K562 (cell line): ENCODE results near the gene CLDN15. TPM values are rescaled to one million over a fixed set of nuclear protein-coding genes. Genes with fewer than 3 reads are reported as not detected.

ENCODE experiments used
- ATAC-seq: fragments of 200-7000 bp; cut with Tn5 transposase; 3 replicates; pipeline ENCODE4 v1.9.1; 2020; ENCODE audit warnings: moderate library complexity
- BruUV-seq: library from RNA; stranded (reverse); fragments of 400-500 nt; replicated peaks from 2 replicates; lab custom pipeline; 2021; lab: Mats Ljungman, UMichigan
- CTCF ChIA-PET: fragments of 300-600 bp; formaldehyde crosslinking; extraction: SDS; loops from one replicate; lab custom pipeline; 2021; ENCODE audit warnings: low intra/inter-chr PET ratio; lab: Yijun Ruan, JAX
- POLR2A ChIA-PET: fragments of 300-600, 350-650 bp; sonication (Branson Sonifier 250); formaldehyde crosslinking; extraction: SDS; loops from one replicate; lab custom pipeline; 2021; ENCODE audit warnings: antibody characterized with exemption, inconsistent platforms; lab: Yijun Ruan, JAX
- DNase-seq, 4 experiments: peaks; one replicate each; pipeline versions ENCODE4 v3.0.0 to v3.0.0-alpha.2; 2011 to 2018; ENCODE audit warnings: low spot score in 3 of 4, mixed read lengths in 3 of 4; ENCODE audit errors: extremely low read depth in 1 of 4
- FAIRE-seq: peaks from 2 replicates; lab custom pipeline; 2011; peaks lifted over from hg19 to GRCh38; lab: Jason Lieb, UNC
- H2AFZ ChIP-seq: 2 replicates; pipeline ENCODE4 v1.6.0; 2011; ENCODE audit warnings: low read depth, low read length, control low read depth, inconsistent platforms
- H3K27ac ChIP-seq: fragments of 200-600 bp; 3 replicates; pipeline ENCODE4 v1.8.0; 2011; ENCODE audit warnings: low read depth, mild to moderate bottlenecking, control low read depth, inconsistent platforms, low read length, moderate library complexity, mixed read lengths; ENCODE audit errors: extremely low read depth
- H3K27me3 ChIP-seq, 2 experiments: fragments of 300-600 bp in 1 of 2; 2 replicates in 1 of 2; 3 replicates in 1 of 2; pipeline versions ENCODE4 v1.6.0 to v1.8.0; 2011; ENCODE audit warnings: inconsistent platforms in 2 of 2, low read length in 2 of 2, mild to moderate bottlenecking in 1 of 2, mixed read lengths in 1 of 2, moderate library complexity in 1 of 2; ENCODE audit not compliant: control insufficient read depth in 2 of 2, insufficient read depth in 2 of 2
- H3K36me3 ChIP-seq: fragments of 300-600 bp; 3 replicates; pipeline ENCODE4 v1.8.0; 2011; ENCODE audit warnings: mild to moderate bottlenecking, low read length, inconsistent platforms; ENCODE audit not compliant: control insufficient read depth, insufficient read depth
- H3K4me1 ChIP-seq, 2 experiments: fragments of 200-600 bp in 1 of 2; replicated peaks in 1 of 2; 2 replicates in 1 of 2; 3 replicates in 1 of 2; pipeline versions ENCODE4 v1.5.1 to v1.8.0; 2011; ENCODE audit warnings: inconsistent platforms in 2 of 2, low read length in 2 of 2, mild to moderate bottlenecking in 1 of 2, mixed read lengths in 1 of 2, moderate library complexity in 1 of 2; ENCODE audit not compliant: control insufficient read depth in 2 of 2, insufficient read depth in 2 of 2
- H3K4me2 ChIP-seq: 2 replicates; pipeline ENCODE4 v1.6.1; 2011; ENCODE audit warnings: low read length, control low read depth, inconsistent platforms, mixed read lengths; ENCODE audit not compliant: insufficient read depth
- H3K4me3 ChIP-seq: fragments of 200-600 bp; sonication (generic), shearing (Covaris generic); 2 replicates; pipeline ENCODE4 v1.5.1; 2016; ENCODE audit warnings: control low read depth, inconsistent platforms
- H3K79me2 ChIP-seq: fragments of 200-600 bp; 3 replicates; pipeline ENCODE4 v1.8.0; 2011; ENCODE audit warnings: low read length, inconsistent platforms; ENCODE audit not compliant: control insufficient read depth, insufficient read depth
- H3K9ac ChIP-seq, 2 experiments: 2 replicates each; pipeline versions ENCODE4 v1.6.0 to v1.6.1; 2011; ENCODE audit warnings: low read depth in 2 of 2, low read length in 2 of 2, control low read depth in 1 of 2, inconsistent platforms in 1 of 2, mild to moderate bottlenecking in 1 of 2, mixed read lengths in 1 of 2; ENCODE audit not compliant: insufficient read depth in 1 of 2
- H3K9me1 ChIP-seq: one replicate; pipeline ENCODE4 v1.6.0; 2011; ENCODE audit warnings: inconsistent platforms, mild to moderate bottlenecking, low read length, moderate library complexity; ENCODE audit not compliant: control insufficient read depth, insufficient read depth
- H3K9me3 ChIP-seq: replicated peaks from 2 replicates; pipeline ENCODE4 v1.5.1; 2011; ENCODE audit warnings: low read depth, low read length, inconsistent platforms; ENCODE audit not compliant: control insufficient read depth, insufficient read depth
- H4K20me1 ChIP-seq: replicated peaks from 2 replicates; pipeline ENCODE4 v1.6.1; 2011; ENCODE audit warnings: low read length, inconsistent platforms, mixed read lengths; ENCODE audit not compliant: control insufficient read depth, insufficient read depth
- NCOA2 ChIP-seq, 2 experiments: fragments of 450-650 bp; IDR thresholded peaks; 2 replicates each; pipeline ENCODE4 v1.6.1; 2018; ENCODE audit warnings: mild to moderate bottlenecking in 2 of 2, moderate library complexity in 1 of 2; ENCODE audit not compliant: partially characterized antibody in 2 of 2
- NFYB ChIP-seq: IDR thresholded peaks from 2 replicates; pipeline ENCODE4 v1.6.1; 2011; ENCODE audit warnings: mild to moderate bottlenecking, moderate library complexity; ENCODE audit not compliant: insufficient read length; ENCODE audit errors: extremely low read depth
- WHSC1 ChIP-seq: IDR thresholded peaks from one replicate; pipeline ENCODE4 v1.6.1; 2012; ENCODE audit warnings: low read length, control low read depth, inconsistent platforms
- ZC3H4 ChIP-seq: sonication (generic); formaldehyde crosslinking; IDR thresholded peaks from 2 replicates; pipeline ENCODE4 v1.9.0; 2021; ENCODE audit warnings: missing genetic modification reagents, borderline replicate concordance
- ZNF175 ChIP-seq: fragments of 200-800 bp; sonication (Bioruptor generic); IDR thresholded peaks from 2 replicates; pipeline ENCODE4 v1.6.1; 2016; ENCODE audit warnings: low read depth, mild to moderate bottlenecking, missing genetic modification characterization, missing compliant biosample characterization
- WGBS: fragments of 100-300 bp; shearing (Covaris generic); methylation state at CpG from one replicate; pipeline ENCODE4 v1.1.6; 2016; ENCODE audit warnings: low coverage, mixed read lengths; ENCODE audit not compliant: insufficient coverage; ENCODE audit errors: missing lambda C conversion rate; 5-methylcytosine and 5-hydroxymethylcytosine counted together
- in situ Hi-C: fragments of 300-500 bp; cut with MboI; formaldehyde crosslinking; loops from 4 replicates; pipeline ENCODE4 v1.15.0; 2018; ENCODE audit warnings: inconsistent platforms, mixed read lengths
- intact Hi-C: fragments of 100-400 bp; cut with micrococcal nuclease; formaldehyde crosslinking; loops from 2 replicates; pipeline ENCODE4 v1.14.2; 2022
- polyA plus RNA-seq, 8 experiments: library from polyadenylated mRNA; depleted of rRNA in 4 of 8; stranded (reverse) in 5 of 8; unstranded in 3 of 8; fragments of >200 nt; fragmentation: Nextera tagmentation in 2 of 8; fragmentation: Illumina TruSeq in 1 of 8; extraction: Ambion mirVana in 2 of 8; extraction: Trizol in 1 of 8; gene quantifications; 2 replicates each; pipeline versions ENCODE4 v1.2.1 to v1.2.3, GENCODE V29; 2011 to 2014; ENCODE audit warnings: inconsistent platforms in 1 of 8, missing spikeins in 1 of 8
- total RNA-seq, 7 experiments: library from RNA; depleted of rRNA in 6 of 7; stranded (reverse); fragments of >200 nt in 6 of 7; fragmentation: Illumina TruSeq in 2 of 7; extraction: Trizol in 2 of 7; gene quantifications; 2 replicates each; pipeline versions ENCODE4 v1.2.1 to v1.2.3, GENCODE V29; 2011 to 2021; ENCODE audit warnings: low replicate concordance in 1 of 7
- TF ChIP-seq, protein P1 (sequence below): fragments of 450-650 bp; conservative IDR thresholded peaks from 2 replicates; pipeline ENCODE4 v1.6.1; 2016; ENCODE audit warnings: missing genetic modification characterization, low read depth, mild to moderate bottlenecking, control low read depth, missing compliant biosample characterization
- TF ChIP-seq, protein P2 (sequence below): IDR thresholded peaks from 2 replicates; pipeline ENCODE4 v1.6.1; 2014; ENCODE audit warnings: antibody characterized with exemption

The CLDN15 gene
- total and polyA plus RNA-seq, 9 of the 15 experiments (the other 6 are each of a cell fraction or from before 2014, with no cell fraction given): 0.32 to 14.5 (median 7.4) TPM

DNA sequence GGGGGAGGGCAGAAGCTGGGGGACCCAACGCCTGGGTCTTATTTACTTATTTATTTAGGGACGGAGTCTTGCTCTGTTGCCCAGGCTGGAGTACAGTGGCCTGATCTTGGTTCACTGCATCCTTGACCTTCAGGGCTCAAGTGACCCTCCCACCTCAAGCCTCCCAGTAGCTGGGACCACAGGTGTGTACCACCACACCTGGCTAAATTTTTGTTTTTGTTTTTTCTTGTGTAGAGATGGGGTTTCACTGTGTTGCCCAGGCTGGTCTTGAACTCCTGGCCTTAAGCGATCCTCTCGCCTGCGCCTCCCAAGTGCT, 35.0 kb downstream of the CLDN15 start:
- H3K36me3 ChIP-seq: peaks cover 11% of the 10 kb centered on the region; the same call in 1 of the 3 replicates
- no peaks in the 10 kb centered on the region for H4K20me1 ChIP-seq
- in situ Hi-C loops: no loop called here
- 70% methylated on average over 5 of the region's 5 CpGs for WGBS
- H2AFZ ChIP-seq: no peak overlapping the region
- H3K9ac ChIP-seq: no peak overlapping the region; a peak in 1 of 4 replicates
- peaks cover 9 to 42% of the 10 kb centered on the region in 2 experiments for H3K4me1 ChIP-seq
- ChIA-PET POLR2A (interaction anchor here (0.6 to 1.5 kb wide), 2 partner anchors 13 to 36 kb away, joined by 3 to 8 read pairs; no protein-coding TSS in a partner anchor), CTCF (no interaction called here)
- no peak overlapping the region for H3K27ac ChIP-seq
- H3K4me2 ChIP-seq: no peak overlapping the region
- H3K79me2 ChIP-seq: no peaks in the 10 kb centered on the region
- H3K27me3 ChIP-seq: peaks cover 0 to 7% of the 10 kb centered on the region in 2 experiments; a peak in 1 of 5 replicates
- TF ChIP-seq, protein P1, sequence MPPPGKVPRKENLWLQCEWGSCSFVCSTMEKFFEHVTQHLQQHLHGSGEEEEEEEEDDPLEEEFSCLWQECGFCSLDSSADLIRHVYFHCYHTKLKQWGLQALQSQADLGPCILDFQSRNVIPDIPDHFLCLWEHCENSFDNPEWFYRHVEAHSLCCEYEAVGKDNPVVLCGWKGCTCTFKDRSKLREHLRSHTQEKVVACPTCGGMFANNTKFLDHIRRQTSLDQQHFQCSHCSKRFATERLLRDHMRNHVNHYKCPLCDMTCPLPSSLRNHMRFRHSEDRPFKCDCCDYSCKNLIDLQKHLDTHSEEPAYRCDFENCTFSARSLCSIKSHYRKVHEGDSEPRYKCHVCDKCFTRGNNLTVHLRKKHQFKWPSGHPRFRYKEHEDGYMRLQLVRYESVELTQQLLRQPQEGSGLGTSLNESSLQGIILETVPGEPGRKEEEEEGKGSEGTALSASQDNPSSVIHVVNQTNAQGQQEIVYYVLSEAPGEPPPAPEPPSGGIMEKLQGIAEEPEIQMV (tag): no peak
- TF ChIP-seq NFYB: no peak
- TF ChIP-seq ZC3H4: no peak
- no peak for TF ChIP-seq NCOA2 (IDR thresholded peaks at IDR 0.05; ENCODE audit: partially characterized antibody in 2 of 2)
- TF ChIP-seq, protein P2, sequence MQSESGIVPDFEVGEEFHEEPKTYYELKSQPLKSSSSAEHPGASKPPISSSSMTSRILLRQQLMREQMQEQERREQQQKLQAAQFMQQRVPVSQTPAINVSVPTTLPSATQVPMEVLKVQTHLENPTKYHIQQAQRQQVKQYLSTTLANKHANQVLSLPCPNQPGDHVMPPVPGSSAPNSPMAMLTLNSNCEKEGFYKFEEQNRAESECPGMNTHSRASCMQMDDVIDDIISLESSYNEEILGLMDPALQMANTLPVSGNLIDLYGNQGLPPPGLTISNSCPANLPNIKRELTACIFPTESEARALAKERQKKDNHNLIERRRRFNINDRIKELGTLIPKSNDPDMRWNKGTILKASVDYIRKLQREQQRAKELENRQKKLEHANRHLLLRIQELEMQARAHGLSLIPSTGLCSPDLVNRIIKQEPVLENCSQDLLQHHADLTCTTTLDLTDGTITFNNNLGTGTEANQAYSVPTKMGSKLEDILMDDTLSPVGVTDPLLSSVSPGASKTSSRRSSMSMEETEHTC: no peak
- no peak for TF ChIP-seq WHSC1
- no peak for TF ChIP-seq ZNF175 (CRISPR knock-in tag)
- no TSS peak for BruUV-seq
- FAIRE-seq (no peak), ATAC-seq (no peak), DNase-seq (no peak)
- H3K9me3 ChIP-seq: no peaks in the 10 kb centered on the region
- H3K9me1 ChIP-seq: no peaks in the 10 kb centered on the region
- H3K4me3 ChIP-seq: no peak overlapping the region
- intact Hi-C loops: no loop called here
